RWPE1 (cell line): ENCODE data around the gene TPM1.

ENCODE experiments used
- CTCF ChIA-PET: fragments of 350-600 bp; sonication (Branson Sonifier 250); formaldehyde crosslinking; extraction: SDS; loops from one replicate; lab custom pipeline; 2021; lab: Yijun Ruan, JAX
- POLR2A ChIA-PET: fragments of 400-600 bp; formaldehyde crosslinking; extraction: SDS; loops from one replicate; lab custom pipeline; 2020; ENCODE audit warnings: antibody characterized with exemption; ENCODE audit not compliant: low non-redundant PET; lab: Yijun Ruan, JAX
- DNase-seq: peaks from one replicate; pipeline ENCODE4 v3.0.0; 2012; ENCODE audit warnings: low spot score
- H3K27ac ChIP-seq: fragments of 450-650 bp; 2 replicates; pipeline ENCODE4 v1.5.1; 2017
- CTCF ChIP-seq: fragments of 450-650 bp; conservative IDR thresholded peaks from 2 replicates; pipeline ENCODE4 v1.5.1; 2017; ENCODE audit warnings: low read depth, mild to moderate bottlenecking

Gene TPM1

GRCh38 chr15:63069616-63070090, 27.1 kb downstream of the TPM1 start:
- ChIA-PET POLR2A (no interaction called here), CTCF (interaction anchor here (0.6 kb wide), 3 partner anchors 51 to 1096 kb away, joined by 3 read pairs; no protein-coding TSS in a partner anchor)
- no peak overlapping the region for H3K27ac ChIP-seq
- TF ChIP-seq CTCF, result no peak
- no peak for DNase-seq

GRCh38 chr15:63070681-63071129, 28.2 kb downstream of the TPM1 start:
- CTCF ChIA-PET, result interaction anchor here (0.6 to 0.7 kb wide), 2 partner anchors 195 to 305 kb away, joined by 3 read pairs; no protein-coding TSS in a partner anchor
- TF ChIP-seq CTCF, result no peak
- DNase-seq, result no peak
- POLR2A ChIA-PET, result no interaction called here
- H3K27ac ChIP-seq, result no peak overlapping the region

- H3K27ac ChIP-seq, result no peak overlapping the region
- ChIA-PET POLR2A (no interaction called here), CTCF (interaction anchor here (0.7 kb wide), 1 partner anchor 195 kb away, joined by 3 read pairs; no protein-coding TSS in a partner anchor)
- TF ChIP-seq CTCF, result no peak
- no peak for DNase-seq
Measured at GRCh38 chr15:63071288-63071909, 28.9 kb downstream of the TPM1 start.

GRCh38 chr15:63072023-63072650, 29.6 kb downstream of the TPM1 start:
- TF ChIP-seq CTCF, result no peak
- ChIA-PET CTCF (interaction anchor here (0.7 to 2.1 kb wide), 2 partner anchors 25 to 143 kb away, joined by 3 to 7 read pairs; no protein-coding TSS in a partner anchor), POLR2A (no interaction called here)
- DNase-seq, result no peak
- H3K27ac ChIP-seq, result no peak overlapping the region

GRCh38 chr15:63072809-63073277, 30.3 kb downstream of the TPM1 start:
- ChIA-PET CTCF (interaction anchor here (2.1 kb wide), 1 partner anchor 25 kb away, joined by 7 read pairs; no protein-coding TSS in a partner anchor), POLR2A (no interaction called here)
- no peak overlapping the region for H3K27ac ChIP-seq
- no peak for TF ChIP-seq CTCF
- no peak for DNase-seq

- no peak for DNase-seq
- TF ChIP-seq CTCF, result no peak
- ChIA-PET CTCF (interaction anchor here (2.1 kb wide), 1 partner anchor 26 kb away, joined by 7 read pairs; no protein-coding TSS in a partner anchor), POLR2A (no interaction called here)
- no peak overlapping the region for H3K27ac ChIP-seq
Measured at GRCh38 chr15:63073497-63074172, 31.1 kb downstream of the TPM1 start.
